ENCODE data around the gene FAM98B. TPM values are rescaled to one million over a fixed set of nuclear protein-coding genes. Genes with fewer than 3 reads are reported as not detected.
A peak's percentile ranks its signal among the peaks of the same experiment; 100 is the strongest.

Gene FAM98B
- total and polyA plus RNA-seq, 2 of the 13 experiments (the other 11 are each of a cell fraction or from before 2014, with no cell fraction given): 3.7 to 4.7 TPM

- TF ChIP-seq ZBTB2 (CRISPR knock-in tag; IDR thresholded peaks at IDR 0.05; ENCODE audit: low read depth): no peak; the same call in 1 of the 2 replicates
- TF ChIP-seq ZNF18 (CRISPR knock-in tag; IDR thresholded peaks at IDR 0.05; ENCODE audit: insufficient replicate concordance): no peak
- peak; percentile 98 for TF ChIP-seq POGZ (CRISPR knock-in tag; IDR thresholded peaks at IDR 0.05)
- TF ChIP-seq NAIF1 (CRISPR knock-in tag; IDR thresholded peaks at IDR 0.05; ENCODE audit: borderline replicate concordance): 0 out of 2 replicates have a peak, but pooled peaks have one; percentile 73
- no peak for TF ChIP-seq SNAPC4 (CRISPR knock-in tag; IDR thresholded peaks at IDR 0.05)
- peak; percentile 77; the same call in 1 of the 2 replicates for TF ChIP-seq RFXANK (CRISPR knock-in tag; IDR thresholded peaks at IDR 0.05)
- no peak for TF ChIP-seq THAP8 (CRISPR knock-in tag; IDR thresholded peaks at IDR 0.05; ENCODE audit: borderline replicate concordance)
- TF ChIP-seq, protein P1, sequence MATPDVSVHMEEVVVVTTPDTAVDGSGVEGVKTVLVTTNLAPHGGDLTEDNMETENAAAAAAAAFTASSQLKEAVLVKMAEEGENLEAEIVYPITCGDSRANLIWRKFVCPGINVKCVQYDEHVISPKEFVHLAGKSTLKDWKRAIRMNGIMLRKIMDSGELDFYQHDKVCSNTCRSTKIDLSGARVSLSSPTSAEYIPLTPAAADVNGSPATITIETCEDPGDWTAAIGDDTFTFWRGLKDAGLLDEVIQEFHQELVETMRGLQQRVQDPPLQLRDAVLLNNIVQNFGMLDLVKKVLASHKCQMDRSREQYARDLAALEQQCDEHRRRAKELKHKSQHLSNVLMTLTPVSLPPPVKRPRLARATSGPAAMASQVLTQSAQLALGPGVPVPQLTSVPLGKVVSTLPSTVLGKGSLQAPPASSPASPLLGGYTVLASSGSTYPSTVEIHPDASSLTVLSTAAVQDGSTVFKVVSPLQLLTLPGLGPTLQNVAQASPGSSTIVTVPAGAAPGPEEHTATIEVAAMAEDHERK (CRISPR knock-in tag; IDR thresholded peaks at IDR 0.05; ENCODE audit: low read depth): no peak
- TF ChIP-seq ZNF850 (CRISPR knock-in tag; conservative IDR thresholded peaks at IDR 0.05): no peak
- TF ChIP-seq BRCA1 (CRISPR knock-in tag; IDR thresholded peaks at IDR 0.05): no peak
- TF ChIP-seq ZNF432 (CRISPR knock-in tag; IDR thresholded peaks at IDR 0.05; ENCODE audit: borderline replicate concordance): no peak
- TF ChIP-seq ZNF766 (CRISPR knock-in tag; IDR thresholded peaks at IDR 0.05; ENCODE audit: borderline replicate concordance): peak; percentile 83; the same call in 1 of the 2 replicates
- TF ChIP-seq MAF1 (CRISPR knock-in tag; IDR thresholded peaks at IDR 0.05; ENCODE audit: borderline replicate concordance): no peak
- TF ChIP-seq ZNF503 (CRISPR knock-in tag; IDR thresholded peaks at IDR 0.05): no peak; the same call in 1 of the 2 replicates
- TF ChIP-seq NCOR1 (IDR thresholded peaks at IDR 0.05; ENCODE audit: borderline replicate concordance, low read length): no peak
- peak; percentile 39; the same call in 1 of the 2 replicates for TF ChIP-seq SP2 (CRISPR knock-in tag; IDR thresholded peaks at IDR 0.05)
Observed at GRCh38 chr15:38453971-38454695, at the start of gene FAM98B (continued).
